Esophagus squamous epithelium (tissue), 5 donors: Measurements from ENCODE around the gene SESN3. TPM values are rescaled to one million over a fixed set of nuclear protein-coding genes. Genes with fewer than 3 reads are reported as not detected.

Experiments
- DNase-seq: peaks from one replicate; lab custom pipeline; 2025; lab: John Stamatoyannopoulos, UW
- H3K27ac ChIP-seq, 4 donors: fragments of 200-600 bp; sonication (generic); one replicate each; pipeline ENCODE4 v1.5.1; 2016 to 2019; ENCODE audit warnings: mild to moderate bottlenecking in 1 of 4
- H3K27me3 ChIP-seq, 4 donors: fragments of 200-600 bp; sonication (generic); 1 replicate in 3 of 4; 2 replicates in 1 of 4; pipeline versions ENCODE4 v1.5.1 to v1.6.0; 2017 to 2021; ENCODE audit warnings: antibody characterized with exemption in 1 of 4
- H3K36me3 ChIP-seq, 3 donors: fragments of 200-600 bp; sonication (generic); one replicate each; pipeline ENCODE4 v1.5.1; 2016 to 2019
- H3K4me1 ChIP-seq, 3 donors: fragments of 200-600 bp; sonication (generic); one replicate each; pipeline ENCODE4 v1.5.1; 2017 to 2019
- H3K4me3 ChIP-seq, 4 donors: fragments of 200-600 bp; sonication (generic); 1 replicate in 3 of 4; 2 replicates in 1 of 4; pipeline ENCODE4 v1.5.1; 2016 to 2019; ENCODE audit warnings: mild to moderate bottlenecking in 2 of 4, moderate library complexity in 1 of 4
- H3K9me3 ChIP-seq, 3 donors: fragments of 200-600 bp; sonication (generic); one replicate each; pipeline ENCODE4 v1.5.1; 2016 to 2019
- POLR2A ChIP-seq, 4 donors: fragments of 450-650 bp; IDR thresholded peaks; one replicate each; pipeline ENCODE4 v1.6.1; 2017; ENCODE audit warnings: antibody characterized with exemption in 4 of 4, mild to moderate bottlenecking in 4 of 4, moderate library complexity in 3 of 4
- WGBS, 2 donors: methylation state at CpG; one replicate each; pipeline ENCODE4 v1.1.5; 2018; 5-methylcytosine and 5-hydroxymethylcytosine counted together
- intact Hi-C: fragments of 100-400 bp; cut with DNase I; formaldehyde crosslinking; loops from one replicate; pipeline ENCODE4 v1.15.0; 2022
- total RNA-seq, 4 donors: library from RNA; depleted of rRNA; stranded (reverse); fragments of >200 nt; gene quantifications; one replicate each; pipeline ENCODE4 v1.1.0, GENCODE V29; 2016
- TF ChIP-seq, protein P1 (sequence below), 6 experiments: fragments of 450-650 bp in 4 of 6; fragments of 200-600 bp in 2 of 6; sonication (generic) in 2 of 6; IDR thresholded peaks; one replicate each; pipeline ENCODE4 v1.5.1; 2016 to 2019; ENCODE audit warnings: antibody characterized with exemption in 6 of 6, mild to moderate bottlenecking in 4 of 6, moderate library complexity in 4 of 6
- donor health status: DM: yes; HTN: yes; CAD: no.

The SESN3 gene
- total RNA-seq, 4 donors from 2014 or later: 11.3 to 33.7 (median 22.1) TPM

GRCh38 chr11:95149651-95150364 is 81.2 kb downstream of the SESN3 start:
- Histone ChIP-seq H3K4me1 (peaks cover 8 to 67% (median 25%) of the 10 kb centered on the region in 3 donors), H3K9me3 (no peaks in the 10 kb centered on the region), H3K27me3 (no peaks in the 10 kb centered on the region), H3K27ac (peak overlapping the region; percentile 89 to 94 (median 93)), H3K36me3 (no peaks in the 10 kb centered on the region), H3K4me3 (peak overlapping the region; percentile 45 to 66 (median 64))
- DNase-seq: no peak
- intact Hi-C loops: loop anchor here (5.0 to 10.0 kb wide), 4 partner anchors 75 to 617 kb away; partner anchors contain the start of gene SRSF8
- no peak for TF ChIP-seq POLR2A (IDR thresholded peaks at IDR 0.05)
- TF ChIP-seq, protein P1, sequence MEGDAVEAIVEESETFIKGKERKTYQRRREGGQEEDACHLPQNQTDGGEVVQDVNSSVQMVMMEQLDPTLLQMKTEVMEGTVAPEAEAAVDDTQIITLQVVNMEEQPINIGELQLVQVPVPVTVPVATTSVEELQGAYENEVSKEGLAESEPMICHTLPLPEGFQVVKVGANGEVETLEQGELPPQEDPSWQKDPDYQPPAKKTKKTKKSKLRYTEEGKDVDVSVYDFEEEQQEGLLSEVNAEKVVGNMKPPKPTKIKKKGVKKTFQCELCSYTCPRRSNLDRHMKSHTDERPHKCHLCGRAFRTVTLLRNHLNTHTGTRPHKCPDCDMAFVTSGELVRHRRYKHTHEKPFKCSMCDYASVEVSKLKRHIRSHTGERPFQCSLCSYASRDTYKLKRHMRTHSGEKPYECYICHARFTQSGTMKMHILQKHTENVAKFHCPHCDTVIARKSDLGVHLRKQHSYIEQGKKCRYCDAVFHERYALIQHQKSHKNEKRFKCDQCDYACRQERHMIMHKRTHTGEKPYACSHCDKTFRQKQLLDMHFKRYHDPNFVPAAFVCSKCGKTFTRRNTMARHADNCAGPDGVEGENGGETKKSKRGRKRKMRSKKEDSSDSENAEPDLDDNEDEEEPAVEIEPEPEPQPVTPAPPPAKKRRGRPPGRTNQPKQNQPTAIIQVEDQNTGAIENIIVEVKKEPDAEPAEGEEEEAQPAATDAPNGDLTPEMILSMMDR (IDR thresholded peaks at IDR 0.05): no peak
- WGBS, 2 donors: 41 to 45% methylated on average over 13 to 16 of the region's 23 CpGs

DNA sequence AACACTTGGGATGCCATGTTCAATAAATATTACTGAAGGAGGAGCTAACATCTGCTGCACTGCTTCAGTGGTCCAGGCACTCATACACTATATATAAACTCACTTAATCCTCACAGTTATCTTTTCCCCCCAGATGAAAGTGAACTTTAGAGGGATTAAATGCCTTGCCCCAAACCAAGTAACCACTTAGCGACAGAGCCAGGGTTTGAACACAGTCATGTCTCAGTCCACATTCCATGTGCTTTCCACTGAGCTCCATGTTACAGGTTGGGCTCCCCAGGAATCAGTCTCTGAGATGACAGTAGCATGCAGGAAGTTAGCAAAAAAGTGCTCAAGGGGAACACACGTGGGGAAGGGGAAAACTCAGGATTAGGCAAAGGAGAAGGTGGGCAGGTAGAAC is 82.1 kb downstream of the SESN3 start:
- H3K9me3 ChIP-seq: no peaks in the 10 kb centered on the region
- WGBS, 2 donors: 53 to 62% methylated on average over 2 of the region's 2 CpGs
- peaks cover 8 to 63% (median 25%) of the 10 kb centered on the region in 3 donors for H3K4me1 ChIP-seq
- intact Hi-C loops: no loop called here
- no peaks in the 10 kb centered on the region for H3K36me3 ChIP-seq
- H3K27me3 ChIP-seq: no peaks in the 10 kb centered on the region
- TF ChIP-seq, protein P1 (IDR thresholded peaks at IDR 0.05): no peak
- no peak for TF ChIP-seq POLR2A (IDR thresholded peaks at IDR 0.05)
- no peak overlapping the region for H3K4me3 ChIP-seq
- peak overlapping the region in 2 of 4 donors; percentile 93 to 94 for H3K27ac ChIP-seq
- no peak for DNase-seq

- H3K27ac ChIP-seq: peak overlapping the region in 1 of 4 donors; percentile 51
- no peak for TF ChIP-seq POLR2A (IDR thresholded peaks at IDR 0.05)
- TF ChIP-seq, protein P1 (IDR thresholded peaks at IDR 0.05): no peak
Observed at GRCh38 chr11:95148406-95148805, 82.6 kb downstream of the SESN3 start.

DNA sequence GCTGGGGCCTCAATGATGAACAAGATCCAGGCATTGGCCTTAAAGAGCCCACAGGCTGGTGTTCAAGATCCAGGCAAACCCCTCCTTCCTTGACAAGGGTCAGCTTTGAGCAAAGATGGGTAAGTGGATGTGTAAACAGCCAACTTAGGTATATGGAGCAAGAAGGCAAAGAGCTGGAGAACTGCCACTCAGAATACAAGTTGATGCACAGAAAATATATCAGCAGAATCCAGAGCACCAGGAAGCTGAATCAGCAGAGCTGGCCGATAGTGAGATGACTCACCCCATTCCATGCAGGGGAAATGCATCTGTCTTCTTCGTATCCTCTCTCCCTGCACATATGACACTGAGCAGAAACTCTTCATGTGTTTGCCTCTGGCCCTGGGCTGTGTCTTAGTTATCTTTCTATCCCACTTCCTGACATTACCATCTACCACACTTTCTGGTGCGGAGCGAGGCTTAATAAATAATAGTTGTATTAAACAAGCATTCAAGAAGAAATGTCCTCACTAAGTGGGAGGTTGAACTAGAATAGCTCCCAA is 83.6 kb downstream of the SESN3 start:
- intact Hi-C loops: no loop called here
- TF ChIP-seq POLR2A (IDR thresholded peaks at IDR 0.05): no peak
- TF ChIP-seq, protein P1 (IDR thresholded peaks at IDR 0.05): no peak
- H3K4me3 ChIP-seq: no peak overlapping the region
- 3 to 18% methylated on average over 4 of the region's 4 CpGs for WGBS, 2 donors
- H3K4me1 ChIP-seq: peaks cover 8 to 48% (median 19%) of the 10 kb centered on the region in 3 donors
- H3K9me3 ChIP-seq: no peaks in the 10 kb centered on the region
- H3K36me3 ChIP-seq: no peaks in the 10 kb centered on the region
- H3K27ac ChIP-seq: peak overlapping the region in 3 of 4 donors; percentile 3 to 51 (median 30)
- H3K27me3 ChIP-seq: no peaks in the 10 kb centered on the region
- DNase-seq: no peak

More at GRCh38 chr11:95148406-95148805, 82.6 kb downstream of the SESN3 start:
- Histone ChIP-seq H3K9me3 (no peaks in the 10 kb centered on the region), H3K36me3 (no peaks in the 10 kb centered on the region), H3K4me3 (no peak overlapping the region), H3K27me3 (no peaks in the 10 kb centered on the region), H3K4me1 (peaks cover 8 to 57% (median 20%) of the 10 kb centered on the region in 3 donors)
- no peak for DNase-seq
- intact Hi-C loops: no loop called here

DNA sequence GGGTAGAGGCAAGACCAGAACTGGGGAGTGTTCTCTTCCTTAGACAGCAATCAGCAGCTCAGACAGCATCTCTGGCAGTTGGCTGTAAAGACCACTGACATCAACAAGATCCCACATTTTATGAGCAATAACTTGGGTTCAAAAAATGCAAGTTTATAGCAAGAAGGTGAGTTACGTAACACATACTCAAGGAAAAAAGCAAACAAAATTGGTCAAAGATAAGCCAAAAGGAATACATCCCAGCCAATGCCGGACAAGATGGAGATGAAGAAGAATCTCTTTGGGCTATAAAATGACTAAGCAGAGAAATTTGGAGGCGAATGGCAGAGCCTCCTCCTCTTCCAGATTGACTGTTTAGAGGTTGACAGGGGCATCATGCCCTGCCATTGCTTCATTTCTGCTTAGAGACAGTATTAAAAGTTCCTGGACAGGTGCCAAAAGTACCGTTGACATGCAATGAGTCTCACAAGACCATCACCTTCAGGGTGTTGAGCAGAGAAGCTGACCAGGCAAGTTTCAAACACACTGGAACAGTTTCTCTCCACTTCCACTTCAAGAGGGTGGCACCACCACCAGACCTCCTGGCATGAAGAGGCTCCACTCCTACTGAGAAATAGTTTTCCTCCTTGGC is 85.5 kb downstream of the SESN3 start:
- TF ChIP-seq POLR2A (IDR thresholded peaks at IDR 0.05): no peak
- TF ChIP-seq, protein P1 (IDR thresholded peaks at IDR 0.05): no peak
- no peaks in the 10 kb centered on the region for H3K9me3 ChIP-seq
- intact Hi-C loops: no loop called here
- 68 to 71% methylated on average over 4 of the region's 4 CpGs for WGBS, 2 donors
- H3K27me3 ChIP-seq: no peaks in the 10 kb centered on the region
- H3K36me3 ChIP-seq: no peaks in the 10 kb centered on the region
- no peak for DNase-seq
- H3K27ac ChIP-seq: no peak overlapping the region
- H3K4me1 ChIP-seq: peaks cover 8 to 30% (median 15%) of the 10 kb centered on the region in 3 donors
- no peak overlapping the region for H3K4me3 ChIP-seq
